Endothelial cell of umbilical vein (primary cell): Measurements from ENCODE around the gene ZBTB18.

Source experiments
- EZH2 ChIP-seq: IDR thresholded peaks from 2 replicates; pipeline ENCODE4 v1.6.1; 2012; ENCODE audit warnings: borderline replicate concordance, low read depth, mild to moderate bottlenecking, moderate library complexity, low read length, inconsistent platforms; ENCODE audit not compliant: severe bottlenecking
- FOS ChIP-seq: IDR thresholded peaks from 2 replicates; pipeline ENCODE4 v1.6.1; 2011; ENCODE audit warnings: mild to moderate bottlenecking, low read length, moderate library complexity, borderline replicate concordance; ENCODE audit not compliant: insufficient read depth
- JUN ChIP-seq: IDR thresholded peaks from 2 replicates; pipeline ENCODE4 v1.6.1; 2011; ENCODE audit warnings: borderline replicate concordance, low read depth; ENCODE audit not compliant: insufficient read length, insufficient read depth
- MYC ChIP-seq: IDR thresholded peaks from one replicate; pipeline ENCODE4 v1.6.1; 2011; ENCODE audit warnings: mild to moderate bottlenecking, low read depth, low read length
- POLR2A ChIP-seq: IDR thresholded peaks from 2 replicates; pipeline ENCODE4 v1.6.1; 2012; ENCODE audit warnings: low read depth, mild to moderate bottlenecking, control low read depth, low read length
- POLR2AphosphoS5 ChIP-seq: IDR thresholded peaks from 2 replicates; pipeline ENCODE4 v1.6.1; 2012; ENCODE audit warnings: low read depth, mild to moderate bottlenecking, control low read depth, low read length, moderate library complexity; ENCODE audit not compliant: insufficient read depth
- TF ChIP-seq, protein P1 (sequence below), 2 donors: IDR thresholded peaks; 1 replicate in 1 of 2; 2 replicates in 1 of 2; pipeline ENCODE4 v1.5.1; 2011; ENCODE audit warnings: low read length in 2 of 2, mild to moderate bottlenecking in 2 of 2, moderate library complexity in 2 of 2, control low read depth in 1 of 2, inconsistent platforms in 1 of 2, low read depth in 1 of 2; ENCODE audit not compliant: insufficient read depth in 1 of 2; ENCODE audit errors: extremely low read depth in 1 of 2
- TF ChIP-seq, protein P2 (sequence below): IDR thresholded peaks from 2 replicates; pipeline ENCODE4 v1.6.1; 2011; ENCODE audit not compliant: insufficient read depth, insufficient read length

DNA sequence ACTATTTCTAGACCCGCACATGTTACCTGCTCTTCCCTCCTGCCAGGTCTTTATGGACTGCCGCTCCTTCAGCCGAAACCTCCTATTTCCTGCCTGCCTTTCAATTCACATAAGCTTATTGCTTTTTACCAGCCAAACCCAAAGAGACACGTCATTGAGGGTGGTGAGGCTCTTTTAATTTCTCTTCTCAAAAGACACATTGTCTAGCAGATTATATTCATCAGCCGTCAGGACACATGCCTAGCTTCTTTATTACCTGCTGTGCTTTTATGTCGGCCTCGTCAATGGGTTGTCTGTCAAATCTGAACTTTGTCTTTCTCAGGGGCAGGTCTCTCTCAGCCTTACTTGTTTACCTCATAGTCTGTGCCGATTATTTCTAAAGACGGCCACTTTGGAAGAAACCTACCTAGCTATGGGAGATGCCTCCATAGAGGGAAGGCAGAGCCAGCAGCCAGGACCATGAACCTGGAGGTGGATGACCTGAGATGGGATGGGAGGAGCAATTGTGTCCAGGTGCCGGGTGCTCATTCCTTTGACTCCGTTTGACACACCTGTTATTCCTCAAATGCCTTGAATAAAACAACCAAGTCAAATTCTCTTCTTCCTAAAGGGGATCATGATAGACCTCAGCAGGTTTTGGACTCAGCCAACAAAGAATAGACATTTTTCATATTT lies 42.0 kb downstream of the ZBTB18 start:
- TF ChIP-seq, protein P1, sequence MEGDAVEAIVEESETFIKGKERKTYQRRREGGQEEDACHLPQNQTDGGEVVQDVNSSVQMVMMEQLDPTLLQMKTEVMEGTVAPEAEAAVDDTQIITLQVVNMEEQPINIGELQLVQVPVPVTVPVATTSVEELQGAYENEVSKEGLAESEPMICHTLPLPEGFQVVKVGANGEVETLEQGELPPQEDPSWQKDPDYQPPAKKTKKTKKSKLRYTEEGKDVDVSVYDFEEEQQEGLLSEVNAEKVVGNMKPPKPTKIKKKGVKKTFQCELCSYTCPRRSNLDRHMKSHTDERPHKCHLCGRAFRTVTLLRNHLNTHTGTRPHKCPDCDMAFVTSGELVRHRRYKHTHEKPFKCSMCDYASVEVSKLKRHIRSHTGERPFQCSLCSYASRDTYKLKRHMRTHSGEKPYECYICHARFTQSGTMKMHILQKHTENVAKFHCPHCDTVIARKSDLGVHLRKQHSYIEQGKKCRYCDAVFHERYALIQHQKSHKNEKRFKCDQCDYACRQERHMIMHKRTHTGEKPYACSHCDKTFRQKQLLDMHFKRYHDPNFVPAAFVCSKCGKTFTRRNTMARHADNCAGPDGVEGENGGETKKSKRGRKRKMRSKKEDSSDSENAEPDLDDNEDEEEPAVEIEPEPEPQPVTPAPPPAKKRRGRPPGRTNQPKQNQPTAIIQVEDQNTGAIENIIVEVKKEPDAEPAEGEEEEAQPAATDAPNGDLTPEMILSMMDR (IDR thresholded peaks at IDR 0.05; ENCODE audit: extremely low read depth in 1 of 2, insufficient read depth in 1 of 2, low read depth in 1 of 2, low read length in 2 of 2), result no peak
- TF ChIP-seq FOS, result no peak
- TF ChIP-seq POLR2AphosphoS5, result no peak
- no peak for TF ChIP-seq POLR2A
- TF ChIP-seq MYC, result no peak
- no peak for TF ChIP-seq EZH2
- no peak for TF ChIP-seq JUN
- TF ChIP-seq, protein P2, sequence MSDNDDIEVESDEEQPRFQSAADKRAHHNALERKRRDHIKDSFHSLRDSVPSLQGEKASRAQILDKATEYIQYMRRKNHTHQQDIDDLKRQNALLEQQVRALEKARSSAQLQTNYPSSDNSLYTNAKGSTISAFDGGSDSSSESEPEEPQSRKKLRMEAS, result no peak
